Ascending aorta (tissue), 2 donors: ENCODE results near the gene CFAP54. TPM values are rescaled to one million over a fixed set of nuclear protein-coding genes. Genes with fewer than 3 reads are reported as not detected.

Experiments used
- DNase-seq, 2 donors: peaks; one replicate each; pipeline ENCODE4 v3.0.0-alpha.2; 2019; ENCODE audit warnings: low spot score in 2 of 2
- H3K27ac ChIP-seq, 2 donors: fragments of 200-600 bp; sonication (generic); one replicate each; pipeline ENCODE4 v1.5.1; 2016 to 2017; ENCODE audit warnings: mild to moderate bottlenecking in 1 of 2
- H3K27me3 ChIP-seq: fragments of 200-600 bp; sonication (generic); one replicate; pipeline ENCODE4 v1.5.1; 2017
- H3K36me3 ChIP-seq, 2 donors: fragments of 200-600 bp; sonication (generic); one replicate each; pipeline ENCODE4 v1.5.1; 2016
- H3K4me1 ChIP-seq, 2 donors: fragments of 200-600 bp; sonication (generic); one replicate each; pipeline ENCODE4 v1.5.1; 2016 to 2017; ENCODE audit warnings: mild to moderate bottlenecking in 1 of 2
- H3K4me3 ChIP-seq, 2 donors: fragments of 200-600 bp; sonication (generic); one replicate each; pipeline ENCODE4 v1.5.1; 2016 to 2017; ENCODE audit warnings: mild to moderate bottlenecking in 1 of 2
- H3K9me3 ChIP-seq, 2 donors: fragments of 200-600 bp; sonication (generic); one replicate each; pipeline ENCODE4 v1.5.1; 2016
- CTCF ChIP-seq, 3 experiments: fragments of 200-600 bp in 2 of 3; fragments of 450-650 bp in 1 of 3; sonication (generic) in 2 of 3; IDR thresholded peaks; one replicate each; pipeline ENCODE4 v1.5.1; 2016 to 2019; ENCODE audit warnings: antibody characterized with exemption in 3 of 3, mild to moderate bottlenecking in 1 of 3, moderate library complexity in 1 of 3
- intact Hi-C: fragments of 100-400 bp; cut with DNase I; formaldehyde crosslinking; loops from one replicate; pipeline ENCODE4 v1.15.1; 2023
- total RNA-seq: library from RNA; depleted of rRNA; stranded (reverse); fragments of >200 nt; gene quantifications from one replicate; pipeline ENCODE4 v1.1.0, GENCODE V29; 2016

The CFAP54 gene
- total RNA-seq, 1 donor from 2014 or later = not detected

- no peak for TF ChIP-seq CTCF (IDR thresholded peaks at IDR 0.05)
- intact Hi-C loops = no loop called here
- peak overlapping the region; percentile 62 to 63 for H3K27ac ChIP-seq
- H3K9me3 ChIP-seq = no peaks in the 10 kb centered on the region
- no peaks in the 10 kb centered on the region for H3K27me3 ChIP-seq
- no peak overlapping the region for H3K4me3 ChIP-seq
- DNase-seq = no peak
- no peaks in the 10 kb centered on the region for H3K36me3 ChIP-seq
- H3K4me1 ChIP-seq = no peaks in the 10 kb centered on the region
Measured at GRCh38 chr12:96445691-96446583, 43.4 kb upstream of the CFAP54 start.

GRCh38 chr12:96447256-96447655, 42.1 kb upstream of the CFAP54 start:
- H3K4me1 ChIP-seq = no peaks in the 10 kb centered on the region
- H3K9me3 ChIP-seq = no peaks in the 10 kb centered on the region
- intact Hi-C loops = no loop called here
- no peaks in the 10 kb centered on the region for H3K27me3 ChIP-seq
- H3K4me3 ChIP-seq = no peak overlapping the region
- TF ChIP-seq CTCF (IDR thresholded peaks at IDR 0.05) = no peak
- H3K36me3 ChIP-seq = no peaks in the 10 kb centered on the region
- no peak for DNase-seq
- no peak overlapping the region for H3K27ac ChIP-seq

- no peak overlapping the region for H3K4me3 ChIP-seq
- H3K36me3 ChIP-seq = no peaks in the 10 kb centered on the region
- no peak overlapping the region for H3K27ac ChIP-seq
- H3K9me3 ChIP-seq = no peaks in the 10 kb centered on the region
- DNase-seq = no peak
- intact Hi-C loops = no loop called here
- TF ChIP-seq CTCF (IDR thresholded peaks at IDR 0.05) = no peak
- H3K27me3 ChIP-seq = no peaks in the 10 kb centered on the region
- H3K4me1 ChIP-seq = no peaks in the 10 kb centered on the region
Measured at GRCh38 chr12:96448300-96448699, 41.1 kb upstream of the CFAP54 start.

- Histone ChIP-seq H3K27me3 (no peaks in the 10 kb centered on the region), H3K36me3 (no peaks in the 10 kb centered on the region), H3K4me1 (no peaks in the 10 kb centered on the region), H3K4me3 (no peak overlapping the region), H3K9me3 (no peaks in the 10 kb centered on the region), H3K27ac (no peak overlapping the region)
- intact Hi-C loops = no loop called here
- no peak for DNase-seq
- no peak for TF ChIP-seq CTCF (IDR thresholded peaks at IDR 0.05)
Measured at GRCh38 chr12:96452261-96452922, 37.0 kb upstream of the CFAP54 start.

GRCh38 chr12:96454396-96454795, 35.0 kb upstream of the CFAP54 start:
- DNase-seq = no peak
- H3K4me1 ChIP-seq = no peaks in the 10 kb centered on the region
- H3K9me3 ChIP-seq = no peaks in the 10 kb centered on the region
- H3K4me3 ChIP-seq = no peak overlapping the region
- intact Hi-C loops = no loop called here
- H3K27ac ChIP-seq = no peak overlapping the region
- H3K27me3 ChIP-seq = no peaks in the 10 kb centered on the region
- no peaks in the 10 kb centered on the region for H3K36me3 ChIP-seq
- TF ChIP-seq CTCF (IDR thresholded peaks at IDR 0.05) = no peak
